NK-92 treated with Interleukin-12 subunit alpha and Interleukin-12 subunit beta, amount 100 ng/mL, for 24 hours (cell line): ENCODE results near the gene PIGM.

Experiments
- DNase-seq: peaks from one replicate; lab custom pipeline; 2025; lab: John Stamatoyannopoulos, UW

Gene PIGM

GRCh38 chr1:160031365-160032164 lies at the start of gene PIGM:
Gene PIGM (minus strand): TSS chr1:160031990. CDS start chr1:160031739, 251 bp downstream.
- DNase-seq = peak; percentile 95

- no peak for DNase-seq
These were observed 49.6 kb upstream of the PIGM start, which contains the start of gene KCNJ9 for GRCh38 chr1:160081261-160081936. Gene KCNJ9 (plus strand): TSS chr1:160081538. CDS start chr1:160084031, 2,493 bp downstream.

DNA sequence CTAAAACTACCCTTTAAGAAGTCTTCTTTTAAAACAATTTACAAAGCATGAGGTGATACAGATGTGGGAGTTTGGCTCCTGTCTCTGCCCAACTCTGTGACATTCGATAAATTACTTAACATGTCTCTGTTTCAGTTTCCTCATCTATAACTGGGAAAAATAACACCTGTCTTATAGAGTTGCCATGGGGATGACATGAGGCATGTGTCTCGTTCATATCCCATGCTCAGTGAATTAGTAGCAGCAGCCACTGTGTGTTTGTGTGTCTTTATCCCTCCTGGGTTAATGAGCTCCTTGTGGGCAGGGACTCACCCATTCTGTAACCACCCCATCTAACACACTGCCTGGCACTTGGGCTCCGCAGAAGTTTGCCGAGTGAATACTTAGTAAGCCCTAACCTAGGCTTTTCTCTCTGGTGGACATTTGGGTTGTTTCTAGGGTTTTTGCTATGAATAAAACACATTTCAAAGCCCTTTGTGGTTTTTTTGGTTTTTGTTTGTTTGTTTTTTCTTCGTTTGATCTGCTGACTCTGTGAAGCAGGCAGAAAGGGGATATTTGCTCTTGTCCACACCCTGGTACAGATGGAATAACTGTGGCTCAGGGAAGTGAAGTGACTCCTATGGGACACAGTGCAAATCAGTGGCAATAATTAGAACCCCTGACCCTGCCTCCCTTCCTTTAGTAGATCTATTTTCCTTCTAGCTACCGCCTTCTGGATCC lies 48.8 kb upstream of the PIGM start:
- DNase-seq = no peak

- DNase-seq = no peak
These were observed 47.7 kb upstream of the PIGM start for GRCh38 chr1:160079448-160079847.

DNA sequence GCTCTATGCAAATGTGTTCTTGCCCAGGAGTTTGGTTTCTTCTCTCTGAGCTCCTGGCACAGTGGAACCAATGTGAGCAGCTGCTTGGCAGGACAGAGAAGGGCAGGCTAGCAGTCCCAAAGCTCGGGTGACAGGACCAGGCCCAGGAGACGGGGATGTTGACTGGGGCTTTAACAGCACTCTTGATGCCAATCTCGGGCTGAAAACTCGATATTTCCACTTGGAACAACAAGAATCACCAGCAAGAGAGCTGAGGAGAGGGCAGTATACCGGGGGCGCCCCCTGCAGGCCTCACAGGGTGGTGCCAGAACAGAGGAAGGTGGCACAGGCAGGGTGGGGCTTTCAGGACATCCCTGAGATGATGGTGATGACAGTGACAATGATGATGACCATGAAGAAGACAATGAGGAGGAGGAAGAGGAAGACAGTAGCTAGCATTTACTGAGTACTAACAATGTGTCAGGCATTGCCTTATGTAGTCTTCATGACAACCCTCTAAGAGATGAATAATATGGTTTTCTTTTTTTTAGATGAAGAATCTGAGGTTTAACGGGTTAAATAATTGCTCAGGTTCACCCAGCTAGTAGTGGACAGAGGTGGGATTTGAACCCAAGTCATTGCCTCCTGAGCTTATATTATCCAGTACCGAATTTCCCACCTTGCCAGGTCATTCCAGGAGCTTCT lies 46.9 kb upstream of the PIGM start:
- DNase-seq = peak; percentile 20

GRCh38 chr1:160077486-160077885 lies 45.7 kb upstream of the PIGM start:
- no peak for DNase-seq

DNA sequence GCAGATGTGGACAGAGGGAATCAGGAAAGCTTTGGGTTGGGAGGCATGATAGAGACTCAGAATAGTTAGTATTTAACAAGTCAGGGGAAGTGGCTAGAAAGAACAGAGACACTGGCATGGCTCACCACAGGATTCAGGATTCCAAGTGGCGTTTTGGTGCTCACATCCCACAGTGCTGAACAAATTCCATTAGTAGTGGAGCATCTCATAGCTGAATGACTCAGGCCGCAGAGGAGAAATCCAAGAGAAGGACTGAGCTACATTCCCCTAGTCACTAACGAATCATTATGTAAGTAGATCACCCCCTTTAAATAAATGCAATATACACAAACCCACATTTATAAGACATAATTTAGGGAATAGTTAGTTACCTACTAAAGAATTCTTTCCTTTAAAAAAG lies 44.5 kb upstream of the PIGM start:
- no peak for DNase-seq

GRCh38 chr1:160075836-160076235 lies 44.0 kb upstream of the PIGM start:
- no peak for DNase-seq

DNA sequence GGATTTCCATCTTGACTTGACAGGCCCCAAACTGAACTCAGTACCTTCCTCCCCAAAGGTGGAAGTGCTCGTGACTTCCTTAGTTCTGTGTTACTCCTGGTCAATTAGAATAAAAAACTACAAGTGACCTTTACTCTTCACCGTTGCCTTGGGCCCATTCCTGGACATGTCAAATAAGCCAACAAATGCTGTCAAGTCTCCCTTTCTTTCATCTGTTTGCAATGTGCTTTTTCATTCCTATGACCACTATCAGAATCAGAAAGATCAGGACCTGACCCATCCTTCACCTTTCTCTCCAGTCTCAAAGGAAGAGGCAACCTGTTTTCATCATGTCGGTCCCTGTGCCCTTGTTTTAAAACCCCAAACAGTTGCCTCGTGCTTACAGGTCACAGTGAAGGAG lies 43.1 kb upstream of the PIGM start:
- no peak for DNase-seq

DNA sequence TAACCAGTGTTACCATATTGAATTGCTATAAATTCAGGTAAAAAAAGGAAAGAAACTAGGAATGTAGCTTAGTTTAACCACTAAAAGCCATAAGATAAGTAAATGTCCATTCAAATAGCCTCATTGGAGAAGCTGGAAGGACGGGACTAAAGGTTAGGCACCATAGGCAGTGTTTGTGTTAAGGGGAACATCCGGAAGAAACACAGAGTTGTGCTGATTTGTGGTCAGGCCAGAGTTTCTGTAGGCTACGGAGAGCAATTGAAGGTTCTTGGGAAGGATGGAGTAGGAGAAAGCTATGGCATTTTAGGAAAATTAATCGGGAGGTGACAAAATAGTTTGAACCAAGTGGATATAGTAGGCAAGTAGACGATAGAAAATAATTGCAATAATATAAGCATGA lies 39.5 kb upstream of the PIGM start:
- no peak for DNase-seq

GRCh38 chr1:160070243-160071163 lies 38.7 kb upstream of the PIGM start:
- no peak for DNase-seq

DNA sequence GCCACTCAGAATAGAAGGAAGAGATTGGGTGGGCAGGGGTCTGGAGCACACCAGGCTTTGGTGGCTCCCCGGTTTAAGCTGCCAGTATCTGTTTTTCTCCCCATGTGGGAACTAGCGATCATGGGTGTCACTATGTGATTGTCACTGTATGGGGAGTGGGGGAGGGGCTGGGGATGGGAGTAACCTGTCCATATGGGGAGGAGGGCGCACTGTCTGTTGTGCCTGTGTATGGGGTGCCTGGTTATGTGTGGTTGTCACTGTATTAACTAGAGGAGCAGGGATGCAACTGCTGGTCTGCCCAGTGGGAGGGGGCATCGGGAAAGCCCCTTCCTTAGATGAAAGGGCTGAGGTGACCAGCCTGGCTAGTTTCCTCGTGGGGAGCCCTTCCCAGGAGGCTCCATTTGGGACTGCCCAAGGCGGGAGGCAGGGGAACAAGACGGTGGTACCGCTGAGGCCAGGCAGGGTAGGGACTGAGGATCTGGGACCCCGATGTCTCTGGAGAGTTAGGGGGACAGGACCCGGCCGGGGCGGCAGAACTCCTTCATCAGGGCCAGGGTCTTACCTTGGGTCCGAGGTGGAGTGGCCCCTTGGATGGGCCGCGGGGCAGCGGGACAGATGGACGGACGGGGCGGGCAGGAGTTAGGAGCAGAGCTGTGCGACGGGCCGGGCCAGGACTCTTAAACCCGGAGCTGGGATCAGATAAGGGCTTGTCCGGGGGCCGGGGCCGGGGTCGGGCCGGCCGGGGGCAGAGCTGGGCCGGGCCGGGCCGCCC lies 37.9 kb upstream of the PIGM start, which contains the start of gene KCNJ10:
Gene KCNJ10, minus strand, starts transcription at position 701 of the 772 bp plus-strand sequence. CDS start 27,628 bp downstream, outside the sequence.
- DNase-seq = no peak

- no peak for DNase-seq
These were observed 36.4 kb upstream of the PIGM start for GRCh38 chr1:160068225-160068624.

GRCh38 chr1:160066829-160067745 lies 35.3 kb upstream of the PIGM start:
- no peak for DNase-seq

- DNase-seq = no peak
These were observed 33.0 kb upstream of the PIGM start for GRCh38 chr1:160064746-160065145.

- no peak for DNase-seq
These were observed 32.4 kb upstream of the PIGM start for GRCh38 chr1:160064164-160064563.

DNA sequence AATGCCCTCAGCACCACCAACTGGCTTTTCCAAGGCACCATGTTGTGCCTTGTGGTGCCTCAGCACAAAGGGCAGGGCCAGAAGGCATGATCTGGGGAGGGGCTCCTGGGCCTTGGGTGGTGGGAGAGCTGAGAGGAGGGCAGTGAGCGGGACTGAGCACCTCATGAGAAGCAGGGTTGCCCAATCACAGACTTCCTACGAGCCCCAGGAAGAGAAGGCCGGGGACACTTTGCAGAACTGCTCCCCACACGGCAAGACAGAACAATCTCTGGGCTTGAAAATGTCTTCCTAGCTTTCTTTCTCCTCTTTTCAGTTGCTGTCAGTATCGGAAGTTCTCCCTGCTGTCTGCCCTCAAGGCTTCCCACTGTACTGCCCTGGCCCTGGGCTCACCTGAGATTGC lies 31.4 kb upstream of the PIGM start:
- DNase-seq = no peak

DNA sequence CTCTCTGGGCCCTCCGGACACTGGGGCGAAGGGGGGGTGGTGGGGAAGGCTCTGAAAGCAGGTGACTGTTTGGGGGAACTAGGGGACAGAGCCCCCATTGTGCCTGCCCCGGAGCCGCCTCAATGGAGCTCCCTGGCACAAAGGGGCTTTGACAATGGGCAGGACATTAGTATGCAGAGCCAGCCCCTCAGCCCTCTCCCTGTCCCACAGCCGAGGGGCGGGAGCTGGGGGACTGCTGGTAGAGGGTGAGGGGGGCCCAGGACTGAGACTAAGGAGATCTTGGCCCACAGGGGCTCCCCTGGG lies 30.4 kb upstream of the PIGM start:
- DNase-seq = no peak
